Ramos (cell line): ENCODE measurements around the gene C16orf95.

Experiments used
- in situ Hi-C: fragments of 300-500 bp; cut with MboI; formaldehyde crosslinking; loops from one replicate; pipeline ENCODE4 v1.14.3; 2022; ENCODE audit warnings: low sequenced_read_pairs; ENCODE audit not compliant: unreplicated experiment

C16orf95 gene

GRCh38 chr16:87319997-87320491 lies 2.9 kb upstream of the C16orf95 start:
- in situ Hi-C loops: no loop called here

DNA sequence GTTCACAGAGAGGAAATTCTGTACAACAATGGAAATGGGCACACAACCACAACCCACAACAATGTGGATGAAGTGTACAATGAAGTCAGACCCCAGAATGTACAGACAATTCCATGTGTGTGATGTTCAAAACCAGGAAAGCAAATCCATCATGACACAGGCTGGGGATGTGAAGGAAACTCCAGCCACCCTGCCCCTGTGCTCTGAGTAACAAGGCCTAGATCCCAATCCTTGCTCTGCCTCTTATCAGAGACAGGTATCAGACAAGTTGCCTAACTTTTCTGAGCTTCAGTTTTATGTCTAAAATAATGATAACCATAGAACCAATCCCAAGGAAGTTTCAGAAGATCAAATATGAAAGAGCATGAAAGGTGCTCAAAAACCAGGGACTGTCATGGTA lies 1.8 kb upstream of the C16orf95 start:
- in situ Hi-C loops: no loop called here

DNA sequence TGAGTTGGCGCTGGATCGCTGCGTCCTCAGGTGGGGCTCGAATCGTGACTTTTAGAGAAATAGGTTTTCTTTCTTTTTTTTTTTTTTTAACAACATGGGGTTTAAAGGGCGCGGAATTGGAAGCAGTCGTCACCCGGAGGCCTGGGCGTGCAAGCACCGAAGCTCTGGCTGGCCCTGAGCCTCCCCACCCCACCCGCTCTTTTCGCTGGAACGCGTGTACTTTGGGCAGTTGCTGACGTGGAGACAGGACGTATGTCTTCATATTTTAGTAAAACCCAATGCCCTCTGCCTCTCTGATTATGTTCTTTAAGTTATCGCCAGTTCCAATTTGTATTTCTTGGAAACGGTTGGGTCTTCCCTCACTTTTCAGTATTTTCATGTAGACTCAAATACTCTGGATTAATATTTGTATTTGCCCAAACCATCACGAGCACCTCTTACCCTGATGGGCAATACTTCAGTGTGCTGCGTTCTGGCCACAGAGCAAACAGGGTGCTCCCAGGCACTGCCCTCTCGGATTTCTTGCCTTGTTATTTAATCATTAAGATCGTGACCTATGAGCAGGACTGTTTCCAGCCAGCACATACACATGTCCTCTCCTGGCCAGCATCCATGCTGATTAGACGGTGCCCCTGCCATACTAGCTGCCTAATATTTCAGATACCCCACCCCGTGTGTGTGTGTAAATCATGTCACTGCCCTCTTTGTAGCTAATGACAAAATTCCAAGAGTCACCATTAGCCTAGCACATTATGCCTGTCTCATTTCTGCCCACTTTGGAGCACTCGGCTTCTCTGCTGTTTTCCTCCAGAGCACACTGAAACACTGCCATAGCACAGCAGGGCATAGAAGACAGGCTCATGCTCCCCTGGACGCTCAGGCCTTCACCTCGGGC lies 805 bp upstream of the C16orf95 start:
- in situ Hi-C loops: no loop called here

- in situ Hi-C loops: no loop called here
Measured at GRCh38 chr16:87316450-87316922, 706 bp downstream of the C16orf95 start.

DNA sequence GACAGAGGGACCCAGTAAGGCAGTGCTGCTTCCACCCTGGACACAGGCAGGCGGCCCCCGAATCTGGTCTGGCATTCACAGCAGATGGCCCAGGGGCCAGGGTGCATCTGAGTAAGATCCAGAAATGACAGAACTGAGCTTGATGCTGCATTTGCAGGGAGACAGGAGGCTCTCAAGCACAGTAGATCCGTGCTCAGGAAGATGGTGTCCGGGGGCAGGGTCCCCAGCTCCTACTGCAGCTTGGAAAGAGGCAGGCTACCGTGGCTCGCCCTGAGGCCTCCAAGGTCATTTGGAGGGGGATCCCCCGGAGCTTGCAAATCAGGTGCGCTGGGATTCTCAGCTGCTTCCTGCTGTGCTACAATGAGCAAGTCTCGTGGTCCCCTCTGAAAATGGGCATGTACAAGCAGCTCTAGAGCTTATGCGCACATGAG lies 2.2 kb downstream of the C16orf95 start:
- in situ Hi-C loops: no loop called here

- in situ Hi-C loops: no loop called here
Measured at GRCh38 chr16:87312008-87312407, 5.2 kb downstream of the C16orf95 start.

- in situ Hi-C loops: no loop called here
Measured at GRCh38 chr16:87311387-87311786, 5.8 kb downstream of the C16orf95 start.

DNA sequence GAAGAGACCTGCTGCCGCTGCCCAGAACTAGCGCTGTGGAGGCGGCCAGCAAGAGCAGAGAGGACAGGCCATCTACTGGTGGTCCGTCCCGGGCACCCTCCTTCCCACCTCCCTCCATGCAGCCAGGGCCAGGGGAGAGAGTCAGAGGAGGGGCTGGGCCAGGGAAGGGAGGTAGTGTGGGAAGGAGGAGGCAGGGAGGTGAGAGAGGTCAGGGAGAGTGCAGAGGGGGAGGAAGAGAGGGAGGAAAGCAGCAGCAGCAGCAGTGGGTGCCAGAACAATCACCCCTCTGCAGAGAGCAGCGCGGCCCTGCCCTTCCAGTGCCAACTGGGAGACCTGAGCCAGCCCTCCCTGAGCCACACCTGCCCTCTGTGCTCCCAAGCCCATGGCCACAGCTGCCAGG lies 6.6 kb downstream of the C16orf95 start:
- in situ Hi-C loops: no loop called here

DNA sequence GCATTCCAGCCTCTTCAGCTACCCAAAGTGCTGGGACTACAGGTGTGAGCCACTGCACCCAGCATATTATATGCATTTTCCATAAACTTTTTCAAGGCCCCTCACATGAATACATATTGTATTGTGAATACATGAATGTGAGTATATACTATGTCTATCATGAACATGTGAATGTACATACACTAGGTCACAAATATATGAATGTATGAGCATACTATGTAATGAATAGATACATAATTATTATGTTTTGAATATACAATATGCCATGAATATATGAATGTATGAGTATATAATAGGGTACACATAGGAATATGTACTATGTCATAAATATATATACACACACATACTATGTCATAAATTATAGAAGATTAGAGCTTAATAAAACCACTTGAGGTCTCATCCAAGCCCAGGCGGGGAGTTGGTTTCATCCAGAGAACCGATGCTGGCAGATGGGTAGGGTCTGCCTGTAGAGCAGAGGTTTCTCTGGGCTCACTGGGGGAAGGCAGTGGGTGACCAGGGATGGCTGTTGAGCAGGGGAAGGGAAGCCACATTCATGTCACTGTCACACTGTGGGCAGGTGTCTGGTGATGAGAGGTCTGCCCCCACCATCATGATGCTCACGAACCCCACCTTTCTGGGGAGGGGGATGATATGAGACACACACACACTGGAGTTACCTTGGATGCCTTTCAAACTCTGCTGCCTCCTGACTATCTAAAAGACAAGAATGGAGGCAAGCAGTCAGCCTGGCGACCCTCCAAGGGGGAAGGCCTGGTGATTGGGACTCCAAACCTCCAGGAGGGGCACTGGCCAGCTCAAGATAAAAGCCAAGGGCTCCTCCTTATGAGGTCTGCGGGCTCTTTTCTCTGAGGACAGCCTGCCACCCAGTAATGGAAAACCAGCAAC lies 7.3 kb downstream of the C16orf95 start:
- in situ Hi-C loops: no loop called here

DNA sequence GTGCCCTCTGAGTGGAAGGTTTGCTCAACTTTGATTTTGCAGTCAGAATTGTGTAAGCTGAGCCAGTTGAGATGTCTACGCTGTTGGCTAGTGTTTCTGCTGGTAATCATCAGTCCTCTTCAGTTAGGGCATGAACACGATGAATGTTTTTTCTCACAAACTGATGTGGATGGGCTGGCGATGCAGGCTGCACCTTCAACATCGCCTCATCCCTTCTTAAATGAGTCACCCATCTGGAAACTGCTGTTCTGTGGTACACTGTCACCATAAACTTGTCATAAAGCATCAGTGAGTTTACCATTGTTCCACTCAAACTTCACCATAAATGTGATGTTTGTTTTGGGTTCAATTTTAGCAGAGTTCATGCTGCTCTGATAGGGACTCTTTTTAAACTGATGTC lies 8.4 kb downstream of the C16orf95 start:
- in situ Hi-C loops: no loop called here

- in situ Hi-C loops: no loop called here
Measured at GRCh38 chr16:87306516-87306915, 10.7 kb downstream of the C16orf95 start.

GRCh38 chr16:87305505-87306391 lies 11.4 kb downstream of the C16orf95 start:
- in situ Hi-C loops: no loop called here

DNA sequence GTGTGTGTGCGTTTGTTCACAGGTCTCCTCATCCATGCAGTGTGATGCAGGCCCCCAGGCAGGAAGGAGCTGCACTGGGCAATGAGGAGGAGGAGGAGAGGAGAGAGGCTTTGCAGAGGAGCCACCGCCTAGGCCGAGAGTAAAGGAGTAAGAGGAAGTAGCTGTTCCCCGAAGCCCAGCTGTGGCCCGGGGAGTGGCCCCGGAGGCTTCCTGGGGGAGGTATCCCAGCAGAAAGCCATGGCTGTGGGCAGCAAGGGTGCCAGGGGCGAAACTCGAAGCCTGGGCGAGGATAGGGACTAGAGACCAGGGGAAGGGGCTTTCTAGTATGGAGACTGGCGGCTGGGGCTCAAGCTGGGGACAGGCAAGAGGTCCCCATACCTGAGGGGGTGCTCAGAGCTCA lies 12.2 kb downstream of the C16orf95 start:
- in situ Hi-C loops: no loop called here

DNA sequence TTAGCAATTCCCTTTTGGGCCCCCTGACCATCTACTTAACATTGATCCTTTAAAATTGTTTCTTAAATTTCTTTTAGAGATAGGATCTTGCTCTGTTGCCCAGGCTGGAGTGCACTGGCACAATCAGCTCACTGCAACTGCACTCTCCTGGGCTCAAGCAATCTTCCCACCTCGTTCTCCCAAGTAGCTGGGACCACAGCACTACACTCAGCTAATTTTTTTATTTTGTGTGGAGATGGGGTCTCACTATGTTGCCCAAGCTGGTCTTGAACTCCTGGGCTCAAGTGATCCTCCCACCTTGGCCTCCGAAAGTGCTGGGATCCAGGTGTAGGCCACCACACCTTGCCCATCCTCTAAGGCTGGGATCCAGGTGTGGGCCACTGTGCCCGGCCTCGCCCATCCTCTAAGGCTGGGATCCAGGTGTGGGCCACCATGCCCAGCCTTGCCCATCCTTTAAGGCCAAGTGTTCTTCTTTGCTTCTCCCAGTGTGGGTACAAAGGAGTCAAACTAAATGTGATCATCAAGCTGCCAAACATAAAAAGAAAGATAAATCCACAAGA lies 13.2 kb downstream of the C16orf95 start:
- in situ Hi-C loops: no loop called here

DNA sequence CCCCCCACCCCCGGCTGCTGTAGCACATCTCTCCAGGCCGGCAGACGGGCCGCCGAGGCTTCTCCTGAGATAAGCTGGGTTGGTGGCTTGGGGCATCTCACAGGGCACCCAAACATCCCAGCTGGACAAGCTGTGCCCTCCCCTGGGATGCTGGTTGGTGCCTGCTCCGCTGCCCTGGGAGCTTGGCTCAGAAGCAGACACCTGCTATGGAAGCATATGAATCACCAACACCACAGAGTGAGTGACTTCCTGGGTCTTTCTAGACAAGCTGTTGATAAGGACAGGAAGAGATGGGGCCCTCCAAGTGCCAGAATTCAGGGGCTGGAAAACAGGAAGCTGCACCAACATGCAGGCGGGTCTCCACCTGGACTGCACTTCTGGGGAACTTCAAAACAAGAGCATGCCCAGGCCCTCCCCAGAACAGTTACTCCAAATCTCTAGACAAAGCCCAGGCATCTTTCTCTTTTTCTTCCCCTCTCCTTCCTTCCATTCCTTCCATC lies 13.7 kb downstream of the C16orf95 start:
- in situ Hi-C loops: no loop called here

- in situ Hi-C loops: loop anchor here (25.0 kb wide), 1 partner anchor 737 kb away; the partner anchor contains the start of genes FOXC2 and MTHFSD
Measured at GRCh38 chr16:87298857-87299465, 18.2 kb downstream of the C16orf95 start.

DNA sequence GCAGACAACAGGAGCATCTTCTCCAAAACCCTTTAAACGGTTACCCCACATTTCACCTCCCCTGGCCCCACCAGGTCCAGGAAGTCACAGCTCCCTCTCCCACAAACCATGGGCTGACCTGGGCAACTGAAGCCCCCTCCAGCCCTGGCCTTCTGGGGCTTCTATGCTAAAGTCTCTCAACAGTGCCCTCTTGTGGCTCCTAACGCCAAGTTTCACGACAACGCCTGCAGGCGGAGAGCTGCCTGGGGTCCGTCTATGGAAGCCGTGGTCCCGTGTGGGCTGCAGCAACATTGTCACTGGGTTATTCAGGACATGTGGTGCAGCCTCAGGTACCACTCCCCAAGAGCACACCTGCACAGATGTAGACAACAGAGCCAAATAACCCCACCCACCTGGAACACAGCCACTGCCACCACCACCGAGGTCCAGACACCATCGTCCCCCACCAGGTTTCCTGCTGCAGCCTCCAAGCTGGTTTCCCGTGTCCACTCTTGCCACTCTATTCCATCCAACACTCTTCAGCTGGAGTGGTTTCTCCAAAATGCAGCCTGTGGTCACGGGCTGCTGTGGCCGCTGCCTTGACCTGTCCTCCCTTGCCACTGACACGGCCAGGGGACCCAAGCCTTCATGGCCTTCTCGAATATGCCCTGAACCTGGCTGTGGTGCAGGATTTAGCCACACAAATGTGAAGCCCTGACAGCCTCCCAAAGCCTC lies 19.1 kb downstream of the C16orf95 start:
- in situ Hi-C loops: loop anchor here (25.0 kb wide), 1 partner anchor 736 kb away; the partner anchor contains the start of genes FOXC2 and MTHFSD

DNA sequence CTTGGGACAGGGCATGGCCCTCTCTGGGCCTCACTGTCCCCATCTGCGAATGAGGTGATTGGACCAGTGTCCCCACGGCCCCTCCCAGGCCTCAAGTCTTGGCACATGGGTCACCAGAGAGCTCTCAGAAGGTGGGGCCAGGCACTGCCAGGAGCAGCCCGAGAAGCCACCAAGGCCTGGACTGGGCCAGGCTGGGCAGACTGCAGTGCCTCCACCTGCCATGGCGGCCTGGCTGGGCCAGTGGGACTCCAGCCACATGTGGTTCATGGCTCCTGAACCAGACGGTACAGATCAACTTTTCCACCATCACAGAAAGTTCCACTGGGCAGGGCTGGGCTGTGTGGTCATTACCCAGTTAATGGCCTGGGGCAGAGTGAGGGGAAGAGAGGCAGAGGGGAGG lies 19.8 kb downstream of the C16orf95 start:
- in situ Hi-C loops: loop anchor here (25.0 kb wide), 1 partner anchor 735 kb away; the partner anchor contains the start of genes FOXC2 and MTHFSD
